GM10266 (cell line): Measurements from ENCODE around the gene VWA3B.

Experiments
- DNase-seq: peaks from one replicate; pipeline ENCODE4 v3.0.0; 2012; ENCODE audit errors: extremely low spot score
- TF ChIP-seq, protein P1 (sequence below): IDR thresholded peaks from 2 replicates; pipeline ENCODE4 v1.5.1; 2012; ENCODE audit warnings: mild to moderate bottlenecking, low read depth; ENCODE audit not compliant: control insufficient read depth, insufficient read depth; ENCODE audit errors: missing control alignments

VWA3B gene

DNA sequence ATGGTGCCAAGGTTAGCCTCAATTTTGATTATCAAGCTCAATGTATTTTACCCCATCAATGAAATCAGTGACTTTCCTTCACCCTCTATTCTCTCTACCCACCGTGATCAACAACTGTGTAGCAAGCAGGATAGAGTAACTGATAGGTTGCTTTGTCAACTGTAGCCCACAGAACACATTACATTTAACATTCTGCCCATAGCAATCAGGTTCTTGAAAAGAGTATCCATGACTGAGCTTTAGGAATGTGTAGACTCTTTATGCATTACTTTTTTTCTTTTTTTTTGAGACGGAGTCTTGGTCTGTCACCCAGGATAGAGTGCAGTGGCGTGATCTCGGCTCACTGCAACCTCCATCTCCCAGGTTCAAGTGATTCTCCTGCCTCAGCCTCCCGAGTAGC, 19.8 kb upstream of the VWA3B start:
- TF ChIP-seq, protein P1, sequence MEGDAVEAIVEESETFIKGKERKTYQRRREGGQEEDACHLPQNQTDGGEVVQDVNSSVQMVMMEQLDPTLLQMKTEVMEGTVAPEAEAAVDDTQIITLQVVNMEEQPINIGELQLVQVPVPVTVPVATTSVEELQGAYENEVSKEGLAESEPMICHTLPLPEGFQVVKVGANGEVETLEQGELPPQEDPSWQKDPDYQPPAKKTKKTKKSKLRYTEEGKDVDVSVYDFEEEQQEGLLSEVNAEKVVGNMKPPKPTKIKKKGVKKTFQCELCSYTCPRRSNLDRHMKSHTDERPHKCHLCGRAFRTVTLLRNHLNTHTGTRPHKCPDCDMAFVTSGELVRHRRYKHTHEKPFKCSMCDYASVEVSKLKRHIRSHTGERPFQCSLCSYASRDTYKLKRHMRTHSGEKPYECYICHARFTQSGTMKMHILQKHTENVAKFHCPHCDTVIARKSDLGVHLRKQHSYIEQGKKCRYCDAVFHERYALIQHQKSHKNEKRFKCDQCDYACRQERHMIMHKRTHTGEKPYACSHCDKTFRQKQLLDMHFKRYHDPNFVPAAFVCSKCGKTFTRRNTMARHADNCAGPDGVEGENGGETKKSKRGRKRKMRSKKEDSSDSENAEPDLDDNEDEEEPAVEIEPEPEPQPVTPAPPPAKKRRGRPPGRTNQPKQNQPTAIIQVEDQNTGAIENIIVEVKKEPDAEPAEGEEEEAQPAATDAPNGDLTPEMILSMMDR: no peak

DNA sequence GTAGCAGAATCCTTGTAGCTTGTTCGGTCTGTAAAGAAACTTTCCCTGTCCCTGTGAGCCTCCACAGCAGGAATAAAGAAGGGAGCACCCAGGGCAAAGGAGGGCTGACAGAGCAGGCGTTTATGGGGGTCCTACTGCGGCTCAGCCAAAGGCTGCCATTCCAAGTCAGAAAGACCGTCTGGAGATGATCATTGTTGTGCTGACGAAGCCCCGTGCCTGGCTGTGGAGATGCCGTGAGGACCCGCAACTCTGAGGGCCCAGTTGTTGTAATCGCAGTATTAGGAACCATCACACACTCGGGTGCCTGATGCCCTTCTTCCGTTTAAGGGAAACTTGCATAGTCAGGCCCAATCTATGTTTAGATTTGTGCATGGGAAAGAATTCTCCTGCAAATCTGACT, 16.9 kb upstream of the VWA3B start:
- DNase-seq: no peak
- TF ChIP-seq, protein P1: no peak

More for the DNA sequence above, 19.8 kb upstream of the VWA3B start:
- DNase-seq: no peak

DNA sequence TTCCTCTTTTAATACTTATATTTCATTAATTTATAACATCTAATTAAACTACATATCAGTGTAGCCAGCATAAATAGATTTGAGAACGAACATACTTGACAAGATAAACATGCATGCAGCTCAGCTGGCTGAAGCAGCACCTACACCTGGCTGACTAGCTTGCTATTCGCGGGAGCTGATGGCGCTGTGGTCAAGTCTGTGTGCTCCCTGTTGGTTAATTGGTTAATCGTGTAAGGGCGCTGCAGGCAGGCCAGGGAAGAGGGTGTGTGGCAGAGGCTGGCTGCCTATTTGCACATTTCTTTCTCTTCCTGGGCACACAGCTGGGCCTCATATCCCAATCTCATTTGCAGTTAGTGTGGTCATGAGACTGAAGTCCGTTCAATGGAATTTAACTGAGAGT, 14.5 kb upstream of the VWA3B start:
- TF ChIP-seq, protein P1: no peak
- DNase-seq: no peak

DNA sequence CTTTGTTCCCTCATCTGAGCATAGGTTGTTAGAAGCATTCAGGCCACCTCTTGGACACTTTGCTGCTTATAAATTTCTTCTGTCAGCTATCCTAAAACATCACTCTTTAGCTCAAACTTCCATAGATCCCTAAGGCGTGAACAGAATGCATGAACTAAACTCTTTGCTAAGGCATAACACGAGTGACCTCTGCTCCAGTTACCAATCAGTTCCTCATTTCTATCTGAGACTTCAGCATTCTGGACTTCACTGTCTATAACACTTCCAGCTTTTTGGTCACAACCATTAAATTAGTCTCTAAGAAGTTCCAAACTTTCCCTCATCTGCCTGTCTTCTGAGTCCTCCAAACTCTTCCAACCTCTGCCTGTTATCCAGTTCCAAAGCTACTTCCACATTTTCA, 8.3 kb upstream of the VWA3B start:
- TF ChIP-seq, protein P1: no peak
- DNase-seq: no peak

DNA sequence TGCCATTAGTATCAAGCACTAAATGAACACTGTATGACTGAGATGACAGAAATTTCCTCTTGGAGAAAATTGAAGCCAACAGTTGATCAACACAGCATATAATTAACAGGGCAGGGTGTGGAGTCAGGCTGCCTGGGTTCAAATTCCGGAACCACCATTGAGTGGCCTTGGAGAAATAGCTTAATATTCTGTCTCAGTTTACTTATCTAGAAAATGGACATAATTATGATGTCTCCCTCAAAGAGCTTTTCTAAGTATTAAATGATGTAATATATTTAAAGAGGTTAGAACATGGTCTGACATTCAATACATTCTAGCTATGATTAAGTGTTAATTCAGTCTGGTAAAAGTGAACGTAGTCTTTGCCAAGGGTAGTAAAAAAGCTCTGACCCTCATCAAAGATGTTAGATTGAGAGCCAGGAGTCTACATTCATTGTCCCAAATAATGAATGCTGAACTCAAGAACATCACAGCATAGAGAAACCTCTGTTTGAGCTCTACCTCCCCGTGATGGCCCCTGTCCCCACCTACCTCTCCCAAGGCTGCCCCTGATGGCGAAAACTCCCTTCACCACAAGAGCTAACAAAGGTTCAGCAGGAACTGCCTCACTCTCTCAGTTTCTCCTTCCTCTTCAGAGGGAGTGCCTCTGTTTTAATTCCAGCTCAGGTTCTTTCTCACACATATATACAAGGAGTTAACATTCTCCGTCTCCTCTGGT, 2.7 kb upstream of the VWA3B start:
- TF ChIP-seq, protein P1: no peak
- peak; percentile 45 for DNase-seq

DNA sequence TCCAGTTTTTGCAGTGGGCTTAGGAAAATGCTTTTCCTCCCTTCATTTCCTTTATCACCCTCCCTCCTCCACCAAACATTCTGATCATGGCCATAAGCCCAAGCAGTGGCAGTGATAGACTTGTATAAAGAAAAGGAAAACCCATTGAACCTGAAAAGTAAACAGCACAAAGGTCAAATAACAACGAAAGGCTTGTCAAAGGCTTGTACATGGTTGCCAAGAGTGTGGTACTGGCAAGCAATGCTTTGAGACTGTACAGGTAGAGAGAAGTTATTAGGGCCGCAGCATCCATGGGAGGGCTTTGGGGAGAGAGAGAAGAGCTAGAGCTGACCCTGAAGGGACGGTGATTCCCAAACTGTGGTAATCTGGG, 2.1 kb upstream of the VWA3B start:
- TF ChIP-seq, protein P1: no peak
- DNase-seq: no peak

DNA sequence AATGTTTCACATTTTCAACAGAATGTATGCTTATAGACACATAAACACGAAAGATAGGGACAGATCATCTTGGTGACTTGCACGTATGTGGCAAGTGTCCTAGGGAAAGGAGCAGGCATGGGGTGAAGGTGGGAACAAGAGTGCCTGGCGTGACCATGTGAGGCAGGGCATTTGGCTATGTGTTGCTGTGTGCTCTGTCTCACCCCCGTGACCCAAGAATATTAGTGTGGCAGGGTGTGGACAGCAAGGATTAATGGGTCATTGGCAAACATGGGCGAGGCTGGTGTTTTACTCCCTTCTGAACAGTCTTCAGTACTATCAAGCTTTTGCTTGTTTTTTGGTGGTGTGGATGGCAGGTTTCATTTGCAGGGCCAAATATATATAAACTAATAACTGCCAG, 1.3 kb upstream of the VWA3B start:
- TF ChIP-seq, protein P1: no peak
- no peak for DNase-seq
